Lung (tissue), 12 donors: ENCODE results near the gene TNFRSF17. TPM values are rescaled to one million over a fixed set of nuclear protein-coding genes. Genes with fewer than 3 reads are reported as not detected.

Experiments
- ATAC-seq: fragments of 200-7000 bp; cut with Tn5 transposase; one replicate; pipeline ENCODE4 v1.9.1; 2020; ENCODE audit warnings: moderate number of reproducible peaks; ENCODE audit not compliant: insufficient read depth, low FRiP score
- DNase-seq, 3 donors: peaks; one replicate each; pipeline ENCODE4 v3.0.0-alpha.2; 2013 to 2017
- H3K27ac ChIP-seq, 2 donors: one replicate each; pipeline ENCODE4 v1.5.1; 2013; ENCODE audit warnings: mild to moderate bottlenecking in 2 of 2, moderate library complexity in 2 of 2, control low read depth in 1 of 2, inconsistent platforms in 1 of 2, low read depth in 1 of 2, low read length in 1 of 2
- H3K27me3 ChIP-seq, 3 donors: one replicate each; pipeline ENCODE4 v1.5.1; 2013; ENCODE audit warnings: low read length in 2 of 3; ENCODE audit not compliant: control insufficient read depth in 3 of 3, insufficient read depth in 3 of 3
- H3K36me3 ChIP-seq, 4 donors: one replicate each; pipeline ENCODE4 v1.5.1; 2013; ENCODE audit warnings: low read length in 4 of 4, mild to moderate bottlenecking in 1 of 4, moderate library complexity in 1 of 4; ENCODE audit not compliant: control insufficient read depth in 4 of 4, insufficient read depth in 4 of 4
- H3K4me1 ChIP-seq, 5 donors: one replicate each; pipeline ENCODE4 v1.5.1; 2013; ENCODE audit warnings: low read length in 5 of 5, mild to moderate bottlenecking in 2 of 5, moderate library complexity in 1 of 5; ENCODE audit not compliant: control insufficient read depth in 5 of 5, insufficient read depth in 5 of 5
- H3K4me3 ChIP-seq: one replicate; pipeline ENCODE4 v1.5.1; 2013; ENCODE audit warnings: mild to moderate bottlenecking, control low read depth, moderate library complexity
- H3K9ac ChIP-seq, 2 donors: one replicate each; pipeline ENCODE4 v1.5.1; 2013; ENCODE audit warnings: low read length in 2 of 2, control low read depth in 1 of 2; ENCODE audit not compliant: insufficient read depth in 1 of 2
- H3K9me3 ChIP-seq, 4 donors: one replicate each; pipeline ENCODE4 v1.5.1; 2013; ENCODE audit warnings: low read length in 3 of 4, mild to moderate bottlenecking in 1 of 4, moderate library complexity in 1 of 4; ENCODE audit not compliant: control insufficient read depth in 4 of 4, insufficient read depth in 3 of 4
- WGBS, 2 donors: extraction: QIAGEN DNeasy Blood & Tissue Kit; methylation state at CpG; one replicate each; pipeline ENCODE4 v1.1.7; 2013; 5-methylcytosine and 5-hydroxymethylcytosine counted together
- polyA plus RNA-seq, 2 donors: library from polyadenylated mRNA; stranded (reverse); fragments of 200-250 nt; gene quantifications; one replicate each; pipeline ENCODE4 v1.2.1, GENCODE V29; 2013
- total RNA-seq, 2 donors: library from RNA; depleted of rRNA in 1 of 2; stranded (reverse); fragments of >200 nt in 1 of 2; gene quantifications; one replicate each; pipeline ENCODE4 v1.2.1, GENCODE V29; 2014 to 2021
- TF ChIP-seq, protein P1 (sequence below): IDR thresholded peaks from 2 replicates; pipeline ENCODE4 v1.5.1; 2012; ENCODE audit warnings: mild to moderate bottlenecking; ENCODE audit errors: control extremely low read depth, extremely low read depth
- donor health status: control.
- donor health status: control.
- donor health status: Bipolar disorder and iron deficiency.
- donor health status: healthy.
- donor health status: DM: yes; HTN: yes; CAD: no.

Gene TNFRSF17
- total and polyA plus RNA-seq, 4 donors: 0.30 to 3.2 (median 1.4) TPM

DNA sequence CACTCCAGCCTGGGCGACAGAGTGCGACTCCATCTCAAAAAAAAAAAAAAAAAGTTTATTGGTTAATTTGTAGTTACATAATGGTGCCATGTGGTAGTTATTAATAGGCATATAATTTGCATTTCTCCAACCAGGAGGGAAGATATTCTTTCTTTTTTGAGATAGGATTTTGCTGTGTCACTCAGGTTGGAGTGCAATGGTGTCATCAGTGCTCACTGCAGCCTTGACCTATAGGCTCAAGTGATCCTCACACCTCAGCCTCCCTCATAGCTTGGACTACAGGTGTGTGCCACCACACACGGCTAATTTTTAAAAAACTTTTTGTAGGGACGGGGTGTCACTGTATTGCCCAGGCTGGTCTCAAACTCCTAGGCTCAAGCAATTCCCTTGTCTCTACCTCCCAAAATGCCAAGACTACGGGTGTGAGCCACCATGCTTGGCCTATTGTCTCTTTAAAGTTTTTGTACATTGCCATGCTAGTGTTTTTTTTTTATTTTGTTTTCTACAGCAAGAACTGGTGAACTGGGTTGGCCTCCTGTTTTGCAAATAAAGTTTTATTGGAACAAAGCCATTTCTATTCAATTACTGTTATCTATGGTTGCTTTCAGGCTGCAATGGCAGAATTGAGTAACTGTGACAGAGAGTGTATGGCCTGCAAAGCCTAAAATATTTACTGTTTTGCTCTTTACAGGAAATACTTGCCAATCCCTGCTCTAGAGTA, 23.4 kb downstream of the TNFRSF17 start:
- Histone ChIP-seq H3K27ac (no peak overlapping the region), H3K36me3 (no peaks in the 10 kb centered on the region), H3K9me3 (no peaks in the 10 kb centered on the region), H3K4me3 (no peak overlapping the region), H3K27me3 (no peaks in the 10 kb centered on the region), H3K9ac (no peak overlapping the region), H3K4me1 (peaks cover 0 to 8% (median 0%) of the 10 kb centered on the region in 5 donors)
- DNase-seq (no peak), ATAC-seq (no peak)
- 62 to 68% methylated on average over 5 of the region's 5 CpGs for WGBS, 2 donors
- TF ChIP-seq, protein P1, sequence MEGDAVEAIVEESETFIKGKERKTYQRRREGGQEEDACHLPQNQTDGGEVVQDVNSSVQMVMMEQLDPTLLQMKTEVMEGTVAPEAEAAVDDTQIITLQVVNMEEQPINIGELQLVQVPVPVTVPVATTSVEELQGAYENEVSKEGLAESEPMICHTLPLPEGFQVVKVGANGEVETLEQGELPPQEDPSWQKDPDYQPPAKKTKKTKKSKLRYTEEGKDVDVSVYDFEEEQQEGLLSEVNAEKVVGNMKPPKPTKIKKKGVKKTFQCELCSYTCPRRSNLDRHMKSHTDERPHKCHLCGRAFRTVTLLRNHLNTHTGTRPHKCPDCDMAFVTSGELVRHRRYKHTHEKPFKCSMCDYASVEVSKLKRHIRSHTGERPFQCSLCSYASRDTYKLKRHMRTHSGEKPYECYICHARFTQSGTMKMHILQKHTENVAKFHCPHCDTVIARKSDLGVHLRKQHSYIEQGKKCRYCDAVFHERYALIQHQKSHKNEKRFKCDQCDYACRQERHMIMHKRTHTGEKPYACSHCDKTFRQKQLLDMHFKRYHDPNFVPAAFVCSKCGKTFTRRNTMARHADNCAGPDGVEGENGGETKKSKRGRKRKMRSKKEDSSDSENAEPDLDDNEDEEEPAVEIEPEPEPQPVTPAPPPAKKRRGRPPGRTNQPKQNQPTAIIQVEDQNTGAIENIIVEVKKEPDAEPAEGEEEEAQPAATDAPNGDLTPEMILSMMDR: no peak

DNA sequence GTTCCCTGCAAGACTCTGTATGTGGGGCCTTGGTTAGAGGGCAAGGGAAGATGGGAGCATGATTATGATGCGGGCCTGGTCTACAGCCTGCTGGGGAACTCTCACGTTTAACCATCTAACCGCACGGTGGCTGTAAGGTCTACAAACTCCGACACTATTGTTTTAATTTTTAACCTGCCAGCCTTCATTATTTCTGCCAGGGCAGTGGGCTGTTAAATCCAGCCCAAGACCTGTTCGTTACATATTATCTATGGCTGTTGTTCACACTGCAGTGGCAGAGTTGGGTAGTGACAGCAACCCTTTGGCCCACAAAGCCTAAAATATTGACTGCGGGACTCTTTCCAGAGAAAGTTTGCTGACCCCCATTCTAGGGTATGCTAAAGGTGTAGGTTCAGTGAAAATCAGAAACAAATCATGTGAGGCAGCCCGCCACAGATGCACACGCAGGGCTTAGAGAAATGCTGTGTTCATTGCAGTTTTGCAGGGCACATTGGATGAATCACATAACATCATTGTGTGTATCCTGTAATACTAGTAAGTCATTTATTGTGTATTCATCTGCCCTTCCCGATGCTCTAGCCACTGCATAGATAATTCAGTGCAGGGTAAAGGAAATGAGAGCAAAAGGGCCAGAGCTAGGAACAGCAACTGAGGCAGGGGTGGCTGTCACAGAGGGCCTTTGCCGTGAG, 25.8 kb downstream of the TNFRSF17 start:
- Histone ChIP-seq H3K36me3 (no peaks in the 10 kb centered on the region), H3K4me1 (peaks cover 0 to 11% (median 0%) of the 10 kb centered on the region in 5 donors), H3K9ac (no peak overlapping the region), H3K4me3 (no peak overlapping the region), H3K9me3 (no peaks in the 10 kb centered on the region), H3K27ac (no peak overlapping the region), H3K27me3 (no peaks in the 10 kb centered on the region)
- WGBS, 2 donors: 86 to 93% methylated on average over 11 of the region's 11 CpGs
- no peak for ATAC-seq
- TF ChIP-seq, protein P1: no peak
- no peak for DNase-seq

DNA sequence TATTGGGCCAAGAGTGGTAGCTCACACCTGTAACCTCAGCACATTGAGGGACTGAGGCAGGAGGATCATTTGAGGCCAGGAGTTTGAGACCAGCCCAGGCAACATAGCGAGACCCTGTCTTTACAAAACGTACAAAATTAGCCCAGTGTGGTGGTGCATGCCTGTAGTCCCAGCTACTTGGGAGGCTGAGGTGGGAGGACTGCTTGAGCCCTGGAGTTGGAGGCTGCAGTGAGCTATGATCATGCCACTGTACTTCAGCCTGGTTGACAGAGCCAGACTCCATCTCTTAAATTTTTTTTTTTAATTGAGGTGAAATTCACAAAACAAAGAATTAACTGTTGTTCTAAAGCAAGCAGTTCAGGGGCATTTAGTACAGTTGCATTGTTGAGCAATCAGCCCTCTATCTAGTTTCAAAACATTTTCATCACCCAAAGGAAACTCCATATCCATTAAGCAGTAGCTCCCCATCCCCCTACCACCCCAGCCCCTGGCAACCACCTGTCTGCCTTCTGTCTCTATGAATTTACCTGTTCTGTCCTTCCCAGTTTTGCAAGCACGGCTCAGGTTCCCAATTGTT, 27.1 kb downstream of the TNFRSF17 start:
- Histone ChIP-seq H3K4me3 (no peak overlapping the region), H3K27me3 (no peaks in the 10 kb centered on the region), H3K27ac (no peak overlapping the region), H3K9me3 (no peaks in the 10 kb centered on the region), H3K36me3 (no peaks in the 10 kb centered on the region), H3K9ac (no peak overlapping the region), H3K4me1 (peaks cover 0 to 11% (median 0%) of the 10 kb centered on the region in 5 donors)
- TF ChIP-seq, protein P1: no peak
- ATAC-seq (no peak), DNase-seq (no peak)
- WGBS, 2 donors: 78 to 82% methylated on average over 3 of the region's 3 CpGs
